LoVo (cell line): ENCODE data around the gene CEP112.
A peak's percentile ranks its signal among the peaks of the same experiment; 100 is the strongest.

Source experiments
- DNase-seq: peaks from one replicate; pipeline ENCODE4 v3.0.0-alpha.2; 2016; ENCODE audit warnings: low spot score

CEP112 gene

GRCh38 chr17:66211047-66211810, 19.3 kb upstream of the CEP112 start:
- DNase-seq: no peak

DNA sequence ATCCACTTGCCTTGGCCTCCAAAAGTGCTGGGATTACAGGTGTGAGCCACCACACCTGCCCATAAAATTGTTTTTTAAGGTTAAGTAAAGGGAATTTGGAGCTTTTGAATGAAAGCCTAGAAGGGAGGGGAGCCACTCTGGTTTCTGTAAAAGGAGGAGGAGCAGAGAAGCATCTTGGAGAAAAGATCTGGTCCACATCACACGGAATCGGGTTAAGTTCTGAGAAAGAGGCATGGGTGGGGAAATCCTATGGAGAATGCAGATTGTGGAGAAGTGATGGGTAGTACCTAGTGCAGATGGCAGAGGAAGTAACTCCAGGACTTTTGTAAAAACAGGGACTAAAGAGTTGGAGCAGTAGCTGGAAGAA, 18.3 kb upstream of the CEP112 start:
- no peak for DNase-seq

DNA sequence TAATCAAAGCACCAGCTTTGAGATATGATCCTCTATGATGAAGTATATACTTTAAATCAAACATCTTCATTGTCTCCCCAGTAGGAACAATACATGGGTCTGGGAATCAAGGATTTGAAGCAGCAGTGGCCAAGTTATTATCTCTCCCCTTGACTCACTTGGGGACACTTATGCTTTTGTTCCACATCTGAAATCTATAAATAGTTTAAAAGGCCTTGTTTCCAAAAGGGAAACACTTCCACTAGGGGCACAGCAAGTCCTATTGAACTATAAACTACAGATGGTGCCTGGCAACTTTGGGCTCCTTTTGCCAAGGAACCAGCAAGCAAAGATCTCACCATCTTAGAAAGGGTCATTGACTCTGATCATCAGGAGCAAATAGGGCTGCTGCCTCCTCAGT, 16.0 kb upstream of the CEP112 start:
- DNase-seq: no peak

GRCh38 chr17:66203274-66204015, 11.5 kb upstream of the CEP112 start:
- DNase-seq: no peak

DNA sequence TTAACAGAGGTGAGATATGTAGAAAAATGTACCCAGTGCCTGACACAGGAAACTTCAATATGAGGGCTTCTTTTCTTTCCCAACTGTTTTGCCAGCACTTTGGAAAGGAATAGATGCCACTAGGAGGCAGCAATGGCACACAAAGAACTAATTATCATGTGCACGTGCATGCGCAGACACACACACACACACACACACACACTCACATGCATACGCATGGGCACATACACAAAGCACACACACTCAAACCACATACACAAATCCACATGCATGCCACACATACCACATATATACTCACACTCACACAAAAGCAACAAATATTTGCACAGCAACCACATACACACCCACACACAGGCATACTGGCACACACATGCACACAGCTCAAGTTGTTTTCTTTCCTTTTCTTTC, 8.8 kb upstream of the CEP112 start:
- no peak for DNase-seq

GRCh38 chr17:66198242-66198641, 6.3 kb upstream of the CEP112 start:
- no peak for DNase-seq

DNA sequence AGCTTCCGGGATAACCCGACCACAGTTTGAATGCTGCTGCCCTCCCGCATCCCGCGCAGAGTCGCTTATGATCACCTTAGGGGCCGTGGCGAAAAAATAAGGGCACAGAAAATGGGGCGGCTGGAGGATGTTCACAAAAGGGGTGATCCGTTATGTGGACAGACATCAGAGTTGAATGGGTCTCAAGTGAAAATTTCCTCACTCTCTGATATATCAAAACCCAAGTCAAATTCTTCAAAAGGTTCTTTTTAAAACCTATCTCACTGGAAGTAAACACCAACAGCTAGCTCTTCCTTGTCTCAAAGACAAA, 400 bp upstream of the CEP112 start:
- DNase-seq: no peak

DNA sequence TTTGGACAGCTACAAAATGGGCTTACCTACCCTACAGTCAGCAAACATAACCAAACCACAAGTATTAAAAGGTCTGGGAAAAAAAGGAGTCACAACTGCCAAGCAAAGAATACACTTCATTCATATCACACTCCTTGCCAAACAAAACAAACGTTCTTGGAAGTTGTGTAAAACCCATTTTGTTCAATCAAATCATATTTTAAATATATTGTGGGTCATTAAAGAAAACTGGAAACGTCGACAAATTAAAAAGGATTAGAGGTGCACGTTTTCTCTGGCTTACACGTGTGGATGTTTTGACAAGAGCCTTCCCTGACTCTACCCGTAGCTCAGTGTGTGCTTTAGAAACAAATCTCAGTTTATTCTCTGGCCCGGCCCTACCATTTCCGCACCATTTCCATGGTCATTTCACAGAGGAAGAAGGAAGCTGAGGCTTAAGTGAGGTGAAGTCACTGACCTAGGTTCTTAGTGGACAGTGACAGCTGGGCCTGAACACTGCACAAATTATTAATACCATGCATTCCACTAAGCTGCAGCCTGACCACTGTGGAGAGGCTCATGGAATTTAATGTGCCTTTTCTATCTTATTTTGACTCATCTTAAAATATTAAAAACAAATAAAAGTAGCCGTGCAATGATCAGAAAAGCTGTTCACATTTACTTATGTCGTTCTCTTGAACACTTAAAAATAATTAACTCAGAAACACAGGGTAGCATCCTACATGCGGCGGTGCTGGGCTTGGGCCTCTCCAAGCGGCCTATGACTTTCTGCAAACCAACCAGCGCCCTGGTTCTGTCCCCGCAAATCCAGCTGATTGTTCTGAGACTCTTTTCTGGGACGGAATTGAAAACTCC, 968 bp downstream of the CEP112 start:
- no peak for DNase-seq

- no peak for DNase-seq
Observed at GRCh38 chr17:66187718-66188117, 4.2 kb downstream of the CEP112 start.

DNA sequence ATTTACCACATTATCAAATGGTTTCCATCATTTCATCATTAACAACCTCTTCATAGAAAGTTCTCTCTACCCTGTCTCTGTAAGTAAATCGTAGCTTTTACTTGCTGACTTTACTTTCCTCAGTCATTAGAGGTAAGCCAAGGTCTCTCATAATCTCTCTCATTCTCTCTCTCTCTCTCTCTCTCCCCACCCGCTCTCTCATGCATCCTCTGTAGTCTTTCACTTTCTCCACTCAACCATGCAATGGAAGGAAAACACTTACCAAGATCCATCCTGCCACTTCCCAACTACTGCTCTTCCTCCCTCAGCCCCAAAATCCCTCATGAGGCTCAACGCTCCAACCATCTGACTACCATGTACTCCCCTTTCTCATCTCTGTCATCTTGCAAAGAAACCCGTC, 6.1 kb downstream of the CEP112 start:
- DNase-seq: no peak

GRCh38 chr17:66184392-66184791, 7.5 kb downstream of the CEP112 start:
- DNase-seq: no peak

- DNase-seq: no peak
Observed at GRCh38 chr17:66183529-66183928, 8.4 kb downstream of the CEP112 start.

DNA sequence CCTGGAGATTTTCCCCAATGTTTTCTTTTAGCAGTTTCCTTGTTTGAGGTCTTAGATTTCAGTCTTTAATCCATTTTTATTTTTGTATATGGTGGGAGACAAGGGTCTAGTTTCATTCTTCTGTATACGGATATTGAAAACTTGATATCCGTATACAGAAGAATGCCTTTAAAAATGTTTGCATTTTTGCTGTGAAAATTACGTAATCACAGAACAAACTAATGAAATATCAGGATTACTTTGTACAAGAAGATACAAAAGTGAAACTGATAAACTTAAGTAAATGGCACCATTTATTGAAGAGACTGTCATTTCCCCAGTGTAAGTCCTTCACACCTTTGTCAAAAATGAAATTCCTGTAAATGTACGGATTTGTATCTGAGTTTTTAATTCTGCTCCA, 13.3 kb downstream of the CEP112 start:
- no peak for DNase-seq

- no peak for DNase-seq
Observed at GRCh38 chr17:66177048-66177447, 14.9 kb downstream of the CEP112 start.

- DNase-seq: no peak
Observed at GRCh38 chr17:66175892-66176291, 16.0 kb downstream of the CEP112 start.

DNA sequence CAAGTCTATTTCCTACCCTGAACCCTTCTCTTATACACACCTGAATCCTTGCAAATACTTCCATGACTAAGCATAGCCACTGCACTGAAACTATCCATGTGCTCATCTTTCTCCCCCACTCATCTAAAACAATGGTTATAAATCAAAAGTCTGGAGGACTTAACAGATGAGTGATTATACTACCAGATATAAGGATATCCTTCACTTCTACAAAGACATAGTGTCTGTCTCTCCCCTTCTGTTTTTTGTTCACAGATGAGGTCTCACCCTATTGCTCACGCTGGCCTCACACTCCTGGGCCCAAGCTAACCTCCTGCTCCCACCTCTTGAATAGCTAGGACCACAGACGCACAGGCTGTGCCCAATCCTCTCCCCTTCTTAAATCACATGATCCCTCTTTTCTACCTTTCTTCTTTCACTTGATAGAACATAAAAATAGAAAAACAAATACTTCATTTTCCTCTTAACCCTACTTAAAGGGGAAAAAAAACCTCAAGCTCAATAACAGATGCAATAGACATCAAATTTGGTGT, 19.2 kb downstream of the CEP112 start:
- no peak for DNase-seq

DNA sequence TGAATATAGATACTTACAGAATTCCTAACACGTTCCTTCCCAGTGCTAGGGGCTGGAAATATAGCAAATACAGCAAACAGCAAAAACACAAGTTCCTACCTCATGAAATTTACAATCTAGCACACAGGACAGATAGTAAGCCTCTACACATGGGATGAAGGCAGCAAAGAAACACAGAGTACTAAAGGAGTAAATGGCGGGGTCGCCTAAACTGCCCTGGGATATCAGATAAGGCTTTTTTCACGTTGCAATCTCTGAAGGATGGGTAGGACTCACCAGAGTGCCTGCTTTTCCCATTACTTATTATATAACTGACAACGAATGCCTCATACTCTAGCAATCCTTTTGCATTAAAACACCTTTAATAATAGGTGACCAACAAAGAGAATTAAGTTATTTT, 19.8 kb downstream of the CEP112 start:
- no peak for DNase-seq

DNA sequence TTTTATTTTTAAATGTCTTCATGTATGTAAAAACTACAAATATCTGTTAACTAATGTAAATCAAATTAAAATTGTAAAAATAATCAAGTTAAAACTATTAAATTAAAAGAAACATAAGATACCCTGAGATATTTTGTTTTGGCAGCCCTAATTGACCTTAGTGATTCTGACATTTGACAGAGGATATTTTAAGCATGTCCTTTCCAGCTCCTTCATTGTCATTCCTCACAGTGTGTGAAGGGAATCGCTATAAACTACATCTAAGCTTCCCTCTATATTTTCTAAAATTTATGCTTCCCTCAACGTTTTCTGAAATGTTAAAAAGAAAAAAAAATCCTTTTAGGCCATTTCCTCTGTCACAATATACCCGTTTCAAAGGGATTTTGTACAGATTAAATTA, 20.2 kb downstream of the CEP112 start:
- DNase-seq: no peak

GRCh38 chr17:66171172-66171571, 20.8 kb downstream of the CEP112 start:
- no peak for DNase-seq

DNA sequence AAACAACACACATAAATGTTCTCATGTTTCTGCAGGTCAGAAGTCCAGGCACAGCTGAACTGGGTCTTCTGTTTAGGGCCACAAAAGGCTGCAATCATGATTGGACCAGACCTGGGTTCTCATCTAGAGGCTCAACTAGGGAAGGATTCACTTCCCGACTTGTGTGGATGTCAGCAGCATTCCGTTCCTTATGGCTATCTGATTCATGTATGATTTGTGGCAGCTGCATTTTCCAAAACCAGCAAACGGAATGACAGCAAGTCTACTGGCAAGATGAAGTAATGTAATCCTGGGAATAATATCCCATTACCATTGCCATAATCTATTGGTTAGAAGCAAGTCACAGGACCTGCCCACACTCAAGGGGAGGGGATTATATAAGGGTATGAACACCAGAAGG, 22.1 kb downstream of the CEP112 start:
- no peak for DNase-seq

- DNase-seq: no peak
Observed at GRCh38 chr17:66167189-66167815, 24.6 kb downstream of the CEP112 start.

GRCh38 chr17:66165537-66166123, 26.3 kb downstream of the CEP112 start:
- peak; percentile 59 for DNase-seq
